HG02623 (cell line): ENCODE results near the gene TENM3.

Experiments used
- ATAC-seq: cut with Tn5 transposase; IDR thresholded peaks from one replicate; pipeline ENCODE4 v1.9.1; 2021; ENCODE audit warnings: moderate library complexity; ENCODE audit not compliant: unreplicated experiment

Gene TENM3

DNA sequence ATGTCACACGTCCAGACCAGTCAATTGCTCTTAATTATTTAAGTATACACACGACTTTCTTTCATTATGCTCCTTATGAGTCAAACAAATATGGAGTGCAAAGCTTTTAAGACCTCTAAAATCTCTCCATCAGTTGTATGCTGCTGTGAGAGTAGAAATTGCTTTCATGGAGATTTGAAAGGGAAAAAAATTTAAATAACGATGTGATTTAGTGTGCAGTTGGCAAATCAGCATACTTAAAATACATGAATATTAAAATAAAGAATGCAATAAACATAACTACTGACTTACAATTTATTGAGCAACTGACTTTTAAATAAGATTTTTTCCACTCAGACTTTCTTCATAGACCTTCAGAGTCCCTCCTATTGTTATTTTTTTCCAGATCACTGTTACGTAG, 9.0 kb downstream of the TENM3 start:
- no peak for ATAC-seq

GRCh38 chr4:182254026-182254780, 11.0 kb downstream of the TENM3 start:
- ATAC-seq = no peak

DNA sequence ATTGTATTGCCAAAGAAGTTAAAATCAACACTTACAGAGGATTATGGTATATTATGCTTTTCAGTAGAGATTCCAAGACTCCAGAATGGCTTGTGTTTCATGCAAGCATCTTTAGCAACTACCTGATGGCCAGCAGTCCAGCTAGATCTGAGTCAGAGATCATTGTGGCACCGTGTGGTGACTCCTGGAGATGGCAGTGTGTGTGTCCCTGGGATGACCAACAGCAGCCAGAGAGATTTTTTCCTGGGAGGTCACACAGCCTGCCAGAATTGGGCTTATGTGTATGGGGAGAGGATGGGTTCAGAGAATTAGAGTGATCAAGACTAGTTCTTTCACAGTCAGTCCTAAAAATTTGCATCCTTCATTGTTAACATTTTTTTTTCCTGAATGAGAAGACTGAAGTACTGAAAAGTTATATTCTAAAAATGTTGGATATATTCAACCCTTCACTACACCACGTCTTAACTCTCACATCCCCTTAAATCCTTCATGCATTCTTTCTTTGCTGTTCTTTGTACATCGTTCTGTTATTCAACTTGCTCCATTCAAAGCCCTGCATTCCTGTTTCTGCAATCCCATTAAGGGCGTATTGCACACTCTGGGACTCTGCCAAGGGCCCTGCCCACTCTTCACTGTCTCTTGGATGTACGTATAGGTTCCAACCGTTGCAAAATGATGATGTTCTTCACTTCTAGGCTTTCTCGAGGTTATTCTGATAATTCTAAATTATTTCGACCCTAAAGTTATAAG, 12.4 kb downstream of the TENM3 start:
- ATAC-seq = no peak

- ATAC-seq = no peak
These were observed 13.8 kb downstream of the TENM3 start for GRCh38 chr4:182257016-182257415.

GRCh38 chr4:182257503-182257902, 14.3 kb downstream of the TENM3 start:
- no peak for ATAC-seq

GRCh38 chr4:182258441-182259000, 15.3 kb downstream of the TENM3 start:
- ATAC-seq = no peak

- ATAC-seq = no peak
These were observed 18.5 kb downstream of the TENM3 start for GRCh38 chr4:182261651-182262223.

GRCh38 chr4:182263562-182263961, 20.4 kb downstream of the TENM3 start:
- ATAC-seq = no peak

DNA sequence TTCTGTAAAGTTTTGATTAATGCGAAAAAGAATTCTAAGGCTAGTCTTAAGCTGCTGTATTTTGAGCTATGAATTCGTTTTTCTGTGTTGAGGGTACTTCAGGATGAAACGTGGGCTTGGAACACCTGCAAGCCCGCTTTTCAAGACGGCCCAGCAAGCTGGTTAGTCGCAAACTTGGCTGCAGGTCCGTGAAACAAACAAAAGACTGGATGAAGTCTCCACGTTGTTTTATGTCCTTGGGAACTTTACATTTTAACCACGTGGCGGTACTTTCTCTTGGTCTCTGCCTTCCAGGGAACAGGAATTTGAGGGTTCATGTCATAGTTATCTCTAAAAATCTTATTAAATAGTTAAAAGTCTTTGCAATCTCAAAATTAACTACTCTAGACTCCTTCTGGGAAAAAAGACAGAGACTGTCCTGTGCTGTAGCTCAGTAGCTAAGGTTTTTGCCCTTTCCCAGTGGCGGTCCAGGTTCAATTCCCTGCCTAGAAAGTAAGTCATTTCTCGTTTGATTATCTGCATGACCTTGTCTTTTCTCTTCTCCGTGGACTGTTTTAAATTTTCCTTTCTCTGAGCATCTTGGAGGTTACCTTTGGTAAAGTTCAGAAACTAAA, 21.0 kb downstream of the TENM3 start:
- ATAC-seq = no peak

- ATAC-seq = no peak
These were observed 22.7 kb downstream of the TENM3 start for GRCh38 chr4:182265881-182266280.

GRCh38 chr4:182267048-182267447, 23.8 kb downstream of the TENM3 start:
- no peak for ATAC-seq

DNA sequence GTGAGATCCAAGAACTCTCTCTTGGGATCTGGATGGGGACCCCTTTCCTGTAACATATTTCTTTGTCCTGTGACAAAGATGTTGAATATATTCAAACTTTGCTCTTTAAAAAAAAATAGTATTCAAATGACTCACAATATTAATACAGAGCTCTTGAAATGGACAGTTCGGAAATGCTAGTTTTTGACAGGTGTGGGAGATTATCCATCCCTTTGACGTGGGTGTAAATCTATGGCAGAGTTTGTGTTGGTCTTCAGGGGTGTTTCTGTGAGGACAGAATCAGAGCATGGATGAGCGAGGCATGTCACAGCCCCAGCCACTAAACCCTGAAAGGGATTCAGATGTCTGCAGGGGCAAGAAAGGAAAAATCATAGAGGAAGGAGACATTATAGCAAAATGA, 25.8 kb downstream of the TENM3 start:
- no peak for ATAC-seq

- ATAC-seq = no peak
These were observed 28.5 kb downstream of the TENM3 start for GRCh38 chr4:182271731-182272130.

DNA sequence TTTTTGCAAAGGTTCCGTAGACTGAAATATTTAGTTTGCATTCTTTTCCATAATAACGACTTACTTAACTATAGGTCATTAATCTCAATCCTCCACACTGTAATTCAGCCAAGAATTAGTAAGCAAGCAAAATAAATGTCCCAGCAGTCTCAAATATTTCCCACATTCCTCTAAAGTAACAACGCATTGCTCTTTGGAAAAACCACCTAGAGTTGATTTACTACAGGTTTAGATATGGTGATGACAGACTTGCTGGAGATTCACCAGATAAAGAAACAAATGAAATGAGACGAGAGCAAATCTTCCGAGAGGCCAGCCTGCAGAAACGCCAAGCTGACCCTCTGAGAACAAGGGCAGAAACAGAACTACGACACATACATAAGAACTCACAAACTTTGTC, 28.9 kb downstream of the TENM3 start:
- ATAC-seq = no peak

DNA sequence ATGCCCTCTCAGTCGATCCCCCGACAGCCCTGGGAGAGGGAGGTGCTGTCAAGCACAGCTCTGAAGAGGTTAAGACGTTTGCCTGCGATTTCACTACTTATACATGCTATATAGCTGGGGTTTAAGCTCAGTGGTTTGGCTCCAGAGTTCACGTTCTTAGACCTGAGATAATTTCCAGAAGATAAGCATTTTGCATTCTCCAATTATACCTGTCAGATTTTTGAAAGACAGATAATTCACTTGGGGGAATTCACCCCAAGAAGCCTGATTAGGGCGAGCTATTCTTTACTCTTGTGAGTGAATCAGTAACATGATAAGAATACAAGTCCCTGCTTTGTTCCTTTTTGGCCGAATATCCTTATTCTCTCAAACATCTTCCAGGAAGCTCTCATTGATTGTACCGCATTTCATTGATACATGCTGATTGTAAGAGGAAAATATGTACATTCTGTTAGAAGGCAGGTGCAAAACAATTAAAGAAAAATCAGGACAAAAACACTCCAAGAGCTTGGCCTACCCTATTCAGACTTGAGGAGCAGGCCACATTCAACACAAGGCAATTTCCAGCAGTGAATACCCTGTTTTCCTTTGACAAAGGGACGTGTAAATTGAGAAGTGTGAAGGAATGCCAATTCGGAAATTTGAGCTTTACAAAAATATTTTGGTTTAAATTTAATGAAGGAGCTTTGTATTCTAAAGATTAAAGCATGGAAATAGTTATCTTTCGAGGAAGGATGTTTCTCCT, 30.2 kb downstream of the TENM3 start:
- no peak for ATAC-seq

GRCh38 chr4:182276210-182277109, 33.3 kb downstream of the TENM3 start:
- ATAC-seq = no peak

DNA sequence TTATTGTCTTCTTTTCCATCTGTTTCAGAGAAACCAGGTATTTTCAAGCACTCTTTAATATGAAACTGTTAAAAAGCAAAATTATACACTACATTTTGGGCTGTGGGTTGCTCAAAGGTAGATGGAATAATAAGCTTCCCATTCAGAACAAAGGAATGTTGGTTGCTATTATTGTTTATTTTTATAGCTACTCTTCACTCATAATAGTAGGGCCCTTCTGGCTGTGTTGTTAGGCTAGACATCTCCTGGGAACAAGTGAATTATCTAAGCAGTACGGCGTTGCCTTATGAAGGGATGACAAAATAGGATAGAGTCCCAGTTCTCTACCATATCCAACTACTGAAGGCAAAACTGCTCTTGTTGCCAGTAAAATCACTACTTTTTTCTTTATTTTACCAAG, 34.2 kb downstream of the TENM3 start:
- ATAC-seq = no peak

GRCh38 chr4:182278729-182279128, 35.5 kb downstream of the TENM3 start:
- ATAC-seq = no peak

GRCh38 chr4:182280436-182281111, 37.4 kb downstream of the TENM3 start:
- ATAC-seq = no peak
